ENCODE data around the gene PYGO1. TPM values are rescaled to one million over a fixed set of nuclear protein-coding genes. Genes with fewer than 3 reads are reported as not detected.

PYGO1 gene
- total RNA-seq, 1 experiment from 2014 or later, result 0.55 TPM

- H3K27ac Mint-ChIP-seq, result no peak overlapping the region
- ChIA-PET POLR2A (no interaction called here), CTCF (interaction anchor here (0.6 to 1.0 kb wide), 2 partner anchors 36 to 314 kb away, joined by 3 to 5 read pairs; no protein-coding TSS in a partner anchor)
- no peak for TF ChIP-seq ZNF416 (CRISPR knock-in tag; IDR thresholded peaks at IDR 0.05)
- TF ChIP-seq GRHL2 (CRISPR knock-in tag; IDR thresholded peaks at IDR 0.05; ENCODE audit: insufficient replicate concordance, severe bottlenecking), result no peak
- no peak for TF ChIP-seq JAZF1 (CRISPR knock-in tag; IDR thresholded peaks at IDR 0.05)
- TF ChIP-seq KAT7 (CRISPR knock-in tag; IDR thresholded peaks at IDR 0.05; ENCODE audit: borderline replicate concordance), result no peak
- TF ChIP-seq NR1H2 (CRISPR knock-in tag; IDR thresholded peaks at IDR 0.05), result no peak
- TF ChIP-seq SMAD4 (CRISPR knock-in tag; IDR thresholded peaks at IDR 0.05), result no peak
- no peak for TF ChIP-seq NR2C2 (CRISPR knock-in tag; IDR thresholded peaks at IDR 0.05)
- 0 out of 2 replicates have a peak, but pooled peaks cover 4% of the 10 kb centered on the region for H3K9me3 Mint-ChIP-seq
- no peak overlapping the region for H3K4me3 Mint-ChIP-seq
- H3K36me3 Mint-ChIP-seq, result no peaks in the 10 kb centered on the region
- DNase-seq (ENCODE audit: low spot score), result no peak
- 0 out of 2 replicates have a peak, but pooled peaks cover 3% of the 10 kb centered on the region for H3K4me1 Mint-ChIP-seq
- H3K27me3 Mint-ChIP-seq (ENCODE audit: low read depth), result peaks cover 23% of the 10 kb centered on the region
- no peak for ATAC-seq
Measured at GRCh38 chr15:55530861-55531313, 57.3 kb downstream of the PYGO1 start.

- no peaks in the 10 kb centered on the region for H3K36me3 Mint-ChIP-seq
- H3K9me3 Mint-ChIP-seq, result 0 out of 2 replicates have a peak, but pooled peaks cover 8% of the 10 kb centered on the region
- H3K4me1 Mint-ChIP-seq, result 0 out of 2 replicates have a peak, but pooled peaks cover 3% of the 10 kb centered on the region
- H3K27ac Mint-ChIP-seq, result no peak overlapping the region
- TF ChIP-seq NFYB (CRISPR knock-in tag; conservative IDR thresholded peaks at IDR 0.05; ENCODE audit: low read depth) (no peak), AR (CRISPR knock-in tag; IDR thresholded peaks at IDR 0.05) (no peak), E2F1 (CRISPR knock-in tag; IDR thresholded peaks at IDR 0.05) (no peak), CTCF (IDR thresholded peaks at IDR 0.05) (no peak), USF2 (CRISPR knock-in tag; IDR thresholded peaks at IDR 0.05) (no peak), ATF2 (CRISPR knock-in tag; IDR thresholded peaks at IDR 0.05; ENCODE audit: borderline replicate concordance, low read depth) (no peak), ZNF219 (CRISPR knock-in tag; IDR thresholded peaks at IDR 0.05; ENCODE audit: borderline replicate concordance) (no peak)
- CTCF ChIA-PET, result interaction anchor here (0.7 to 1.7 kb wide), 4 partner anchors 9 to 113 kb away, joined by 4 to 8 read pairs (median 6); no protein-coding TSS in a partner anchor
- no peak overlapping the region for H3K4me3 Mint-ChIP-seq
- DNase-seq (ENCODE audit: low spot score) (no peak), ATAC-seq (no peak)
- H3K27me3 Mint-ChIP-seq (ENCODE audit: low read depth), result peaks cover 24% of the 10 kb centered on the region
- POLR2A ChIA-PET, result no interaction called here
Measured at GRCh38 chr15:55528812-55529211, 59.3 kb downstream of the PYGO1 start.
